HL-60 (cell line): ENCODE measurements around the gene ITGBL1.

Experiments used
- GABPA ChIP-seq: IDR thresholded peaks from 2 replicates; pipeline ENCODE4 v1.6.1; 2012; ENCODE audit warnings: low read depth
- POLR2AphosphoS5 ChIP-seq: IDR thresholded peaks from 2 replicates; pipeline ENCODE4 v1.6.1; 2012; ENCODE audit warnings: low read depth
- SPI1 ChIP-seq: IDR thresholded peaks from 2 replicates; pipeline ENCODE4 v1.6.1; 2012; ENCODE audit warnings: low read depth, mild to moderate bottlenecking, borderline replicate concordance
- TF ChIP-seq, protein P1 (sequence below): IDR thresholded peaks from one replicate; pipeline ENCODE4 v1.5.1; 2011; ENCODE audit warnings: low read length, control low read depth, inconsistent platforms; ENCODE audit not compliant: insufficient read depth

GRCh38 chr13:101726681-101727080 is 274.2 kb downstream of the ITGBL1 start:
- TF ChIP-seq, protein P1, sequence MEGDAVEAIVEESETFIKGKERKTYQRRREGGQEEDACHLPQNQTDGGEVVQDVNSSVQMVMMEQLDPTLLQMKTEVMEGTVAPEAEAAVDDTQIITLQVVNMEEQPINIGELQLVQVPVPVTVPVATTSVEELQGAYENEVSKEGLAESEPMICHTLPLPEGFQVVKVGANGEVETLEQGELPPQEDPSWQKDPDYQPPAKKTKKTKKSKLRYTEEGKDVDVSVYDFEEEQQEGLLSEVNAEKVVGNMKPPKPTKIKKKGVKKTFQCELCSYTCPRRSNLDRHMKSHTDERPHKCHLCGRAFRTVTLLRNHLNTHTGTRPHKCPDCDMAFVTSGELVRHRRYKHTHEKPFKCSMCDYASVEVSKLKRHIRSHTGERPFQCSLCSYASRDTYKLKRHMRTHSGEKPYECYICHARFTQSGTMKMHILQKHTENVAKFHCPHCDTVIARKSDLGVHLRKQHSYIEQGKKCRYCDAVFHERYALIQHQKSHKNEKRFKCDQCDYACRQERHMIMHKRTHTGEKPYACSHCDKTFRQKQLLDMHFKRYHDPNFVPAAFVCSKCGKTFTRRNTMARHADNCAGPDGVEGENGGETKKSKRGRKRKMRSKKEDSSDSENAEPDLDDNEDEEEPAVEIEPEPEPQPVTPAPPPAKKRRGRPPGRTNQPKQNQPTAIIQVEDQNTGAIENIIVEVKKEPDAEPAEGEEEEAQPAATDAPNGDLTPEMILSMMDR: no peak
- no peak for TF ChIP-seq POLR2AphosphoS5
- TF ChIP-seq SPI1: no peak
- TF ChIP-seq GABPA: no peak
